Measurements from ENCODE around the gene EFNB2.

GRCh38 chr13:106573868-106574267, 38.4 kb upstream of the EFNB2 start:
- no peak for TF ChIP-seq CTCF (conservative IDR thresholded peaks at IDR 0.05; ENCODE audit: low read depth, low read length)
- TF ChIP-seq EZH2 (IDR thresholded peaks at IDR 0.05; ENCODE audit: borderline replicate concordance, low read depth, low read length, poor library complexity, severe bottlenecking) = no peak
